ENCODE measurements around the gene DLX4.

The DLX4 gene

GRCh38 chr17:49949634-49950033 lies 19.4 kb upstream of the DLX4 start:
- DNase-seq: no peak

GRCh38 chr17:49951362-49952082 lies 17.5 kb upstream of the DLX4 start:
- no peak for DNase-seq

GRCh38 chr17:49952209-49952911 lies 16.6 kb upstream of the DLX4 start:
- peak; percentile 88 for DNase-seq

DNA sequence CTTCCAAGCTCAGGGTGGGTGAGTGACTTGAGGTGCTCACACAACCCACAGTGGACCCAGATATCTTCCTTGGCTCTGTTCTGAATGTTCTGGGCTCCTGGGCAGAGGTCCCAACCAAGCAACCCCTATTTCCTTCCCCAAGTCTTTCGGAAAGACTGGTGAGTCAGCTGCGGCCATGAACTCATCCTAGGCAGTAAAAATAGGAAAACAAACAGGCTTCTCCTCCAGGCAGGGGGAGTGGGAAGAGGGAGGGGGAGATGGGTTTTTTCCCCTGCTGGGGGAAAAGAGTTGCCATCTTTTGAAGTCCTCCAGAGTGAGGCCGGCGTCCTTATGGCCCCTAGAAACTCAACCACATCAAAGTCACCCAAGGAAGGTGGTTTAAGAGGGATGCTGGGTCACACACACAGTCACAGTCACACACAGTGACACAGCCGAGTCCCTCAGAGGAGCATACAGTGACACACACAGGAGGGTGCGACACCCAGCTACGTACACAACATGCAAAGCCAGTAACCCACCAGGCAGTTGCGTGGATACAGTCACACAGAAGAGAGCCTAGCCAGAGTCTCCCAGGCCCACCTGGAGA lies 16.0 kb upstream of the DLX4 start:
- DNase-seq: no peak

- no peak for DNase-seq
Observed at GRCh38 chr17:49955157-49955556, 13.8 kb upstream of the DLX4 start.

- no peak for DNase-seq
Observed at GRCh38 chr17:49956780-49957179, 12.2 kb upstream of the DLX4 start.

DNA sequence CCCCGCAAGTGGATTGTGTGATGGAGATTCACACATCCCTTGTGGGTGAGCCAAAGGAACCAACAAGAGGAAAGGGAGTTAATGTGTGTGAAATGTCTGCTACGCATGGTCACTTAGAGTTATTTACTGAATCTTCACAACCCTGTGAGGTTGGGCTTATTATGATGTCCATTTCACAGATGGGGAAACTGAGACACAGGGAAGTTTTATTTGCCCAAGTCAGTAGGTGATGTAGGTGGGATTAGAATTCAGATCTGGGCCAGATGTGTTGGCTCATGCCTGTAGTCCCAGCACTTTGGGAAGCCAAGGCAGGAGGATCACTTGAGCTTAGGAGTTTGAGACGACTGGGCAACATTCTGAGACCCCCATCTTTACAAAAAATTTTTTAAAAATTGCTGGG lies 11.6 kb upstream of the DLX4 start:
- no peak for DNase-seq

DNA sequence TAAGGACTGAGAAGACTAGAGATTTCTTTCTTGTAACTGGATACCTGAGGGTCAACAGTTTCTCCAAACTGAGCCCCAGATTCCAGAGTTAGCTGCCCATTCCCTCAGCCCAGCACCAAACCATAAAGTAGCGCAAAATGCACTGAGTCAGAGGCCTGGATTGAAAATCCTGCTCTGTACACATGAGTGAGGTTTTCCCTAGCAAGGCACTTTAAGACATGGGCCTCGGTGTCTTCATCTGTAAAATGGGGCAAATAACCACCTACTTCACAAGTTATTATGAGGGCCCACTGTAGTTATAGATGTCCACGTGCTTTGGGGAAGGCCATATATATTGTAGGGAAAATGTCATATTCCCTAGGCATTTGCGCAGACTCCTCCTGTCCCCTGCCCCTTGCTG lies 10.3 kb upstream of the DLX4 start:
- no peak for DNase-seq

DNA sequence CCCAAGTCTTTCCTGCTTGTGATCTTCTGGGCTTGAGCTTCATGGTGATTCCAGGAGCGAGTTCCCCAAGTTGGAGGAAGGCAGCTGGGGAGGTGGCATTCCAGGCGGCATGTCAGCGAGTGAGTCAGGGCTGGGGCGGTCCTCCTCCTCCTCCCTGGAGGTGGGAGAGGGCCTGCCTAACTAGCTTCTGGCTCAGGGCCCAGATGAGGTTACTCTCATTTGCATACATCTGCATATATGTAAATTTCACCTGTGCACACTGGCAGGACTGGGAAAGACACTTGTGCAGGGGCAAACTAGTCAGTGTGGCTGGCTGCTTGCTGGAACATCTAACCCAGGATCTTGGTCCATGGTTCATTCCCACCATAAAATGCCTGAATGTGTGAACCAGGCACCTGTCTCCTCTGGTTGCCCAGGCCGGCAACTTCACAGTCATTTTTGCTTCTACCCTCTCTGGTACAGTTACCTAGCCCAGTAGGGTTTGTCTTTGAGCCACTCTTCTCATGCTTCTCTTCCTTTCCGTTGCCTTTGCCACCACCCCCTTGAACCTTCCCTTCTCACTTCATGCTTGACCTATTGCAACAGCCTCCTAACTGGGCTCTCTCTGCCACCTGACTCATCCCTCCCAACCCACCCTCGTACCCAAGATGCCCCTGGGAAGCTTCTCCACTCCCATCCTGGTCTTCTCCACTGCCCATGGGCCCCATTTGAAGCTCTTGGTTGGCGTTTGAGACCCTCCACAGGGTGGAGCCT lies 9.6 kb upstream of the DLX4 start:
- DNase-seq: no peak

DNA sequence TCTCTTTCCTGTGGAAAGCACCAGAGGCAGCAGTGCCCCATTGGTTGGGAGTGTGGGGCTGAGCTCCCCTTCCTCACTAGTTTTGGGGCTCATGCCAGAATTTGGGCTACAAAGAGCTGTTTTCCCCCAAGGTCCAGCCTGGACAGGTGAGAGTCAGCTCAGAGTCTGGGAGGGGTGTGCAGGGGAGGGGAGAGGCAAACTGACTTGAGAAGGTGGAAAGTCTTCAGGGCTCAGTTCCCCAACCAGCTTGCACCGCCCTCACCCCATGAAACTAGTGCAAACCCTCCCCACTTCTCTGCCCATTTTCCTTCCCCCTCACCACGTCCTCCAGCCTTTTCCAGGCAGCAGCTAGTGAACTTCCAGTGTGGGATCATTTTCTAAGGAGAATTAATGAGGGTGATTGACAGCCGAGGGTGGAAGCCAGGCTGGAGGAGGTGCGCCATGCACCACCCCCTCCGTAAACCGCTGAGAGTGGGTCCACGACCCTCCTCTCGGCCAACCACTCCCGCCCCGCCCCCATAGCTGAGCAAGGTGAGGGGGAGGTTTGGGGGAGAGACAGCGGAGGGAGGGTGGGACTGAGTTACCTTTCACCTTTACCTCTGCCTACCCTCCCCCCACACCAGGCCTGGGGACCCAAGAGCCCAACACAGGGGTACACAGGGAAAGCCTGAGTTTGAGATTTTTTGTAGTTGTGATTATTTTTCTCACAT lies 6.2 kb upstream of the DLX4 start:
- DNase-seq: no peak

DNA sequence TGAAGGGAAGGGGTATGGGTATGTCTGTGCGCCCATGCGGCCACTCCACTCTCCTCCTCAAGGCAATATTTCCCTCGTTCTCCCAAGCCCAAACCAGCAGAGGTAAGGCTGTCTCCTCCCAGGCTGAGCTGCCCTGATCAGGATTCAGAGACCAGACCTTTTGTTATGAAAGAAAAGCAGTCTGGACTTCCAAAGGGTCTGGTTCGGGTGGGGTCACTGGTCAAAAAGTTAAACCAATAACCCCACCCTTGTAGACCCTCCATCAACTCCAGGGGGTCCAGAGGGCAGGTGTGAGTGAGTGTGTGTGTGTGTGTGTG lies 5.7 kb upstream of the DLX4 start:
- no peak for DNase-seq

GRCh38 chr17:49963626-49964302 lies 5.2 kb upstream of the DLX4 start:
- DNase-seq: no peak

- DNase-seq: no peak
Observed at GRCh38 chr17:49964303-49964768, 4.7 kb upstream of the DLX4 start.

- DNase-seq: no peak
Observed at GRCh38 chr17:49964769-49965523, 4.0 kb upstream of the DLX4 start.

- no peak for DNase-seq
Observed at GRCh38 chr17:49965524-49965909, 3.5 kb upstream of the DLX4 start.

GRCh38 chr17:49966767-49967166 lies 2.2 kb upstream of the DLX4 start:
- no peak for DNase-seq

GRCh38 chr17:49967205-49967604 lies 1.8 kb upstream of the DLX4 start:
- no peak for DNase-seq

GRCh38 chr17:49967621-49968404 lies 1.2 kb upstream of the DLX4 start:
- DNase-seq: no peak

DNA sequence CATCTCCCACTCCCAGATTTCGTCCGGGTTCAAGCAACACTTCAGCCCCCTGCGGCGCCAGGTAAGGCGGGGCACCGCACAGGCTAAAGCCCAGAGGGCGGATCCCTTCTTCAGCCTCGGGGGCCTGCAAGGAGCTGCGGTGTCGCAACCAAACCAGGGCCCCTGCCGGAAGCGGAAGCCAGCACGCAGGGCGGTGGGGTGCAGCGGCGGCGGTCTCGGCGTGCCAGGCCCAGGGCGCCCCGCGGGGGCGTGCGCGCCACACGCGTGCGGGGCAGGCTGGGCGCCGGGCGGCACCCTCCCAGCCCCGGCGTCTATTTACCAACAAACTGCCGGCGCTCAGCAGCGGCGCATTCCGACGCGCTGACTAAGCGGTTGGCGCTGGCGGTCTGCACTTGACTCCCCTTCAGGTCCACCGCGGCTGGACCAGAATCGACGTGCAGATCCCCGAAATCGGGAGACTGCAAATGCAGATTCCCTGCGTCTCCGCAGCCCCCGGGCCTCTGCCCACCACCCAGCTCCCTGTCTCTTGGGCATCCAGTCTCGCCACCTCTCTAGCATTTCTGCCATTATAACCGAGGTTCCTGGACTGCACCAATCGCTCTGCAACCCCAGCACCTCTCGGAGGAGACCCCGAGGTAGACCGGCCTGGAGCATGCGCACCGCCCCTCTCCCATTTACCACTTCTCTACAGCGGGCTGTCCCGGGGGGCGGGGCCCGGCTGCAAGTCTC lies 421 bp upstream of the DLX4 start:
- peak; percentile 72 for DNase-seq

GRCh38 chr17:49969795-49970389 lies 902 bp downstream of the DLX4 start:
- DNase-seq: no peak

Data from hematopoietic multipotent progenitor cell treated with erythropoietin and hydrocortisone succinate and interleukin-3 and kit ligand, for 6 days (in vitro differentiated cells).